Keratinocyte (primary cell): ENCODE data around the gene TMTC3. TPM values are rescaled to one million over a fixed set of nuclear protein-coding genes. Genes with fewer than 3 reads are reported as not detected.
"Not testable (repeated sequence)": the region's sequence is repeated elsewhere in the genome, so short reads cannot be mapped to it uniquely, and the experiment has no call there.

Experiments used
- DNase-seq: peaks from one replicate; pipeline ENCODE4 v3.0.0-alpha.2; 2011; ENCODE audit warnings: low read depth, missing footprints, low spot score
- FAIRE-seq: peaks from 2 replicates; lab custom pipeline; 2011; peaks lifted over from hg19 to GRCh38; lab: Jason Lieb, UNC
- H2AFZ ChIP-seq: 2 replicates; pipeline ENCODE4 v1.6.0; 2012; ENCODE audit warnings: low read length, control low read depth, inconsistent platforms; ENCODE audit not compliant: control insufficient read depth
- H3K27ac ChIP-seq: 2 replicates; pipeline ENCODE4 v1.5.1; 2011; ENCODE audit warnings: low read length; ENCODE audit not compliant: control insufficient read depth, insufficient read depth
- H3K27me3 ChIP-seq: 3 replicates; pipeline ENCODE4 v1.6.0; 2011; ENCODE audit warnings: low read length; ENCODE audit not compliant: control insufficient read depth, insufficient read depth; ENCODE audit errors: extremely low read depth
- H3K36me3 ChIP-seq, 2 experiments: 2 replicates in 1 of 2; 3 replicates in 1 of 2; pipeline ENCODE4 v1.5.1; 2011; ENCODE audit warnings: low read length in 2 of 2, mild to moderate bottlenecking in 1 of 2; ENCODE audit not compliant: control insufficient read depth in 2 of 2, insufficient read depth in 2 of 2; ENCODE audit errors: extremely low read depth in 1 of 2
- H3K4me1 ChIP-seq: 3 replicates; pipeline ENCODE4 v1.5.1; 2011; ENCODE audit warnings: low read length; ENCODE audit not compliant: control insufficient read depth, insufficient read depth; ENCODE audit errors: extremely low read depth
- H3K4me2 ChIP-seq: 3 replicates; pipeline ENCODE4 v1.6.0; 2011; ENCODE audit warnings: low read depth, low read length; ENCODE audit not compliant: control insufficient read depth, insufficient read depth; ENCODE audit errors: extremely low read depth
- H3K4me3 ChIP-seq, 3 experiments: fragments of 200-600 bp in 1 of 3; sonication (generic) in 1 of 3; 2 replicates in 2 of 3; 3 replicates in 1 of 3; pipeline ENCODE4 v1.5.1; 2011 to 2016; ENCODE audit warnings: low read length in 3 of 3, mild to moderate bottlenecking in 3 of 3, control low read depth in 2 of 3, inconsistent platforms in 1 of 3, low read depth in 1 of 3, mixed read lengths in 1 of 3, mixed run types in 1 of 3, moderate library complexity in 1 of 3; ENCODE audit not compliant: control insufficient read depth in 2 of 3, insufficient read depth in 2 of 3; ENCODE audit errors: extremely low read depth in 1 of 3
- H3K79me2 ChIP-seq: 2 replicates; pipeline ENCODE4 v1.6.0; 2012; ENCODE audit warnings: low read length; ENCODE audit not compliant: control insufficient read depth, insufficient read depth
- H3K9ac ChIP-seq: 3 replicates; pipeline ENCODE4 v1.6.0; 2011; ENCODE audit warnings: low read length; ENCODE audit not compliant: control insufficient read depth, insufficient read depth; ENCODE audit errors: extremely low read depth
- H3K9me1 ChIP-seq: 3 replicates; pipeline ENCODE4 v1.6.0; 2011; ENCODE audit warnings: low read length; ENCODE audit not compliant: control insufficient read depth, insufficient read depth; ENCODE audit errors: extremely low read depth
- H3K9me3 ChIP-seq: 2 replicates; pipeline ENCODE4 v1.5.1; 2012; ENCODE audit warnings: low read depth, low read length; ENCODE audit not compliant: control insufficient read depth
- H4K20me1 ChIP-seq: 3 replicates; pipeline ENCODE4 v1.6.0; 2011; ENCODE audit warnings: low read length; ENCODE audit not compliant: control insufficient read depth, insufficient read depth; ENCODE audit errors: extremely low read depth
- EZH2 ChIP-seq: IDR thresholded peaks from one replicate; pipeline ENCODE4 v1.6.1; 2012; ENCODE audit warnings: inconsistent platforms, mild to moderate bottlenecking, low read length, moderate library complexity
- dilution Hi-C: fragments of 300-500 bp; cut with MboI; formaldehyde crosslinking; loops from one replicate; pipeline ENCODE4 v1.7.0; 2020; ENCODE audit warnings: low sequenced_read_pairs; ENCODE audit not compliant: extremely low pct_ligation_motif_present
- polyA plus RNA-seq, 5 experiments: library from polyadenylated mRNA; depleted of rRNA in 3 of 5; stranded (reverse) in 3 of 5; stranded (forward) in 1 of 5; unstranded in 1 of 5; fragments of >200 nt; gene quantifications; 1 replicate in 1 of 5; 2 replicates in 3 of 5; 3 replicates in 1 of 5; pipeline versions ENCODE4 v1.2.1 to v1.2.3, GENCODE V29; 2011 to 2012; ENCODE audit warnings: missing spikeins in 2 of 5, low read depth in 1 of 5, low replicate concordance in 1 of 5
- TF ChIP-seq, protein P1 (sequence below), 3 experiments: IDR thresholded peaks in 1 of 3; conservative IDR thresholded peaks in 1 of 3; optimal IDR thresholded peaks in 1 of 3; 2 replicates in 2 of 3; 3 replicates in 1 of 3; pipeline versions ENCODE3 to v1.5.1; 2011; ENCODE audit warnings: low read length in 3 of 3, mild to moderate bottlenecking in 3 of 3, moderate library complexity in 2 of 3, control low read depth in 1 of 3, inconsistent platforms in 1 of 3; ENCODE audit not compliant: insufficient read depth in 2 of 3; ENCODE audit errors: extremely low read depth in 1 of 3

TMTC3 gene
- polyA plus RNA-seq, 1 donor (not counting 4 experiments of a cell fraction or from before 2014, with no cell fraction given): 35.1 TPM

DNA sequence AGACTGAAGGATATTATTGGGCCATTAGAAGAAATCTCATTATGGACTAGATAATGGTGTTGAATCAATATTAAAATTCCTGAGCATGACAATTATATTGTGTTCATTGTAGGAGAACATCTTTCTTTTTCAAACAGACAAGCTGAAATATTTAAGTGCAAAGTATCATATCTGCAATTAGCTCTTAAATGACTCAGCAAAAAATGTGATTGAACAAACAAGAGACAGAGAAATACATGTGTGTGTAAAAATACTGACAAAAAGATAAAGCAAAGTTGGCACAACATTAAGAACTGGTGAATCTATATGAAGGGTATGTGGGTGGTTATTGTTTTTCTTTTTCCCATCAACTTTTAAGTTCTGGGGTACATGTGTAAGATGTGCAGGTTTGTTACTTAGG is 9.7 kb upstream of the TMTC3 start:
- no peak overlapping the region for H3K27ac ChIP-seq

GRCh38 chr12:88133181-88133580 is 8.9 kb upstream of the TMTC3 start:
- H3K27ac ChIP-seq, H3K27me3 ChIP-seq, H3K4me2 ChIP-seq, H3K79me2 ChIP-seq, FAIRE-seq, H3K4me1 ChIP-seq, DNase-seq, dilution Hi-C loops, H3K9me1 ChIP-seq, H3K9ac ChIP-seq, H2AFZ ChIP-seq, H4K20me1 ChIP-seq, H3K36me3 ChIP-seq, H3K4me3 ChIP-seq, H3K9me3 ChIP-seq: not testable (repeated sequence)

More for the DNA sequence above, 9.7 kb upstream of the TMTC3 start:
- Histone ChIP-seq H3K4me2 (no peak overlapping the region), H3K9me3 (no peaks in the 10 kb centered on the region), H3K4me3 (no peak overlapping the region), H2AFZ (no peak overlapping the region), H3K9ac (no peak overlapping the region), H3K36me3 (peaks cover 1 to 3% of the 10 kb centered on the region in 2 experiments), H3K79me2 (no peaks in the 10 kb centered on the region), H3K4me1 (no peaks in the 10 kb centered on the region), H4K20me1 (no peaks in the 10 kb centered on the region), H3K27me3 (no peaks in the 10 kb centered on the region), H3K9me1 (no peaks in the 10 kb centered on the region)
- TF ChIP-seq, protein P1, sequence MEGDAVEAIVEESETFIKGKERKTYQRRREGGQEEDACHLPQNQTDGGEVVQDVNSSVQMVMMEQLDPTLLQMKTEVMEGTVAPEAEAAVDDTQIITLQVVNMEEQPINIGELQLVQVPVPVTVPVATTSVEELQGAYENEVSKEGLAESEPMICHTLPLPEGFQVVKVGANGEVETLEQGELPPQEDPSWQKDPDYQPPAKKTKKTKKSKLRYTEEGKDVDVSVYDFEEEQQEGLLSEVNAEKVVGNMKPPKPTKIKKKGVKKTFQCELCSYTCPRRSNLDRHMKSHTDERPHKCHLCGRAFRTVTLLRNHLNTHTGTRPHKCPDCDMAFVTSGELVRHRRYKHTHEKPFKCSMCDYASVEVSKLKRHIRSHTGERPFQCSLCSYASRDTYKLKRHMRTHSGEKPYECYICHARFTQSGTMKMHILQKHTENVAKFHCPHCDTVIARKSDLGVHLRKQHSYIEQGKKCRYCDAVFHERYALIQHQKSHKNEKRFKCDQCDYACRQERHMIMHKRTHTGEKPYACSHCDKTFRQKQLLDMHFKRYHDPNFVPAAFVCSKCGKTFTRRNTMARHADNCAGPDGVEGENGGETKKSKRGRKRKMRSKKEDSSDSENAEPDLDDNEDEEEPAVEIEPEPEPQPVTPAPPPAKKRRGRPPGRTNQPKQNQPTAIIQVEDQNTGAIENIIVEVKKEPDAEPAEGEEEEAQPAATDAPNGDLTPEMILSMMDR (optimal IDR thresholded peaks at IDR 0.05 in 1 of 3, IDR thresholded peaks at IDR 0.05 in 1 of 3, conservative IDR thresholded peaks at IDR 0.05 in 1 of 3; ENCODE audit: extremely low read depth in 1 of 3, insufficient read depth in 2 of 3, low read length in 3 of 3): no peak
- no peak for TF ChIP-seq EZH2
- DNase-seq (no peak), FAIRE-seq (no peak)
- dilution Hi-C loops: no loop called here

GRCh38 chr12:88139711-88140110 is 2.4 kb upstream of the TMTC3 start:
- dilution Hi-C loops, H3K9me1 ChIP-seq, H3K36me3 ChIP-seq, H3K9me3 ChIP-seq, FAIRE-seq, H3K27ac ChIP-seq, H3K4me3 ChIP-seq, H2AFZ ChIP-seq, H3K4me2 ChIP-seq, H3K27me3 ChIP-seq, H4K20me1 ChIP-seq, DNase-seq, H3K9ac ChIP-seq: not testable (repeated sequence)
- Histone ChIP-seq H3K4me1 (peaks cover 20% of the 10 kb centered on the region), H3K79me2 (peaks cover 18% of the 10 kb centered on the region)
